ENCODE measurements around the gene SPIRE1. TPM values are rescaled to one million over a fixed set of nuclear protein-coding genes. Genes with fewer than 3 reads are reported as not detected.

The SPIRE1 gene
- total and polyA plus RNA-seq, 4 donors: 0.29 to 5.7 (median 3.2) TPM

- Histone ChIP-seq H3K9me3 (ENCODE audit: control insufficient read depth in 4 of 4, low read length in 3 of 4) (no peaks in the 10 kb centered on the region), H3K4me3 (ENCODE audit: low read depth in 1 of 3, low read length in 3 of 3) (no peak overlapping the region), H3K27me3 (ENCODE audit: control insufficient read depth in 4 of 4, insufficient read depth in 4 of 4, low read length in 3 of 4) (no peaks in the 10 kb centered on the region), H3K36me3 (ENCODE audit: control insufficient read depth in 4 of 4, insufficient read depth in 3 of 4, low read depth in 1 of 4, low read length in 3 of 4) (no peaks in the 10 kb centered on the region), H3K4me1 (ENCODE audit: control insufficient read depth in 4 of 4, insufficient read depth in 4 of 4, low read length in 3 of 4) (no peaks in the 10 kb centered on the region), H3K9ac (ENCODE audit: low read depth in 1 of 2, low read length in 2 of 2) (no peak overlapping the region), H3K27ac (ENCODE audit: low read depth in 1 of 2, low read length in 2 of 2) (no peak overlapping the region)
- WGBS: 70% methylated on average over 2 of the region's 2 CpGs
- TF ChIP-seq JUND (IDR thresholded peaks at IDR 0.05) (no peak), NR2F2 (IDR thresholded peaks at IDR 0.05) (peak; percentile 42), RAD21 (IDR thresholded peaks at IDR 0.05) (no peak), GABPA (IDR thresholded peaks at IDR 0.05 in 1 of 2, conservative IDR thresholded peaks at IDR 0.05 in 1 of 2) (no peak)
- TF ChIP-seq, protein P1, sequence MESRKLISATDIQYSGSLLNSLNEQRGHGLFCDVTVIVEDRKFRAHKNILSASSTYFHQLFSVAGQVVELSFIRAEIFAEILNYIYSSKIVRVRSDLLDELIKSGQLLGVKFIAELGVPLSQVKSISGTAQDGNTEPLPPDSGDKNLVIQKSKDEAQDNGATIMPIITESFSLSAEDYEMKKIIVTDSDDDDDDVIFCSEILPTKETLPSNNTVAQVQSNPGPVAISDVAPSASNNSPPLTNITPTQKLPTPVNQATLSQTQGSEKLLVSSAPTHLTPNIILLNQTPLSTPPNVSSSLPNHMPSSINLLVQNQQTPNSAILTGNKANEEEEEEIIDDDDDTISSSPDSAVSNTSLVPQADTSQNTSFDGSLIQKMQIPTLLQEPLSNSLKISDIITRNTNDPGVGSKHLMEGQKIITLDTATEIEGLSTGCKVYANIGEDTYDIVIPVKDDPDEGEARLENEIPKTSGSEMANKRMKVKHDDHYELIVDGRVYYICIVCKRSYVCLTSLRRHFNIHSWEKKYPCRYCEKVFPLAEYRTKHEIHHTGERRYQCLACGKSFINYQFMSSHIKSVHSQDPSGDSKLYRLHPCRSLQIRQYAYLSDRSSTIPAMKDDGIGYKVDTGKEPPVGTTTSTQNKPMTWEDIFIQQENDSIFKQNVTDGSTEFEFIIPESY (IDR thresholded peaks at IDR 0.05): no peak
- TF ChIP-seq, protein P2, sequence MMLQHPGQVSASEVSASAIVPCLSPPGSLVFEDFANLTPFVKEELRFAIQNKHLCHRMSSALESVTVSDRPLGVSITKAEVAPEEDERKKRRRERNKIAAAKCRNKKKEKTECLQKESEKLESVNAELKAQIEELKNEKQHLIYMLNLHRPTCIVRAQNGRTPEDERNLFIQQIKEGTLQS (IDR thresholded peaks at IDR 0.05): no peak
- TF ChIP-seq, protein P3, sequence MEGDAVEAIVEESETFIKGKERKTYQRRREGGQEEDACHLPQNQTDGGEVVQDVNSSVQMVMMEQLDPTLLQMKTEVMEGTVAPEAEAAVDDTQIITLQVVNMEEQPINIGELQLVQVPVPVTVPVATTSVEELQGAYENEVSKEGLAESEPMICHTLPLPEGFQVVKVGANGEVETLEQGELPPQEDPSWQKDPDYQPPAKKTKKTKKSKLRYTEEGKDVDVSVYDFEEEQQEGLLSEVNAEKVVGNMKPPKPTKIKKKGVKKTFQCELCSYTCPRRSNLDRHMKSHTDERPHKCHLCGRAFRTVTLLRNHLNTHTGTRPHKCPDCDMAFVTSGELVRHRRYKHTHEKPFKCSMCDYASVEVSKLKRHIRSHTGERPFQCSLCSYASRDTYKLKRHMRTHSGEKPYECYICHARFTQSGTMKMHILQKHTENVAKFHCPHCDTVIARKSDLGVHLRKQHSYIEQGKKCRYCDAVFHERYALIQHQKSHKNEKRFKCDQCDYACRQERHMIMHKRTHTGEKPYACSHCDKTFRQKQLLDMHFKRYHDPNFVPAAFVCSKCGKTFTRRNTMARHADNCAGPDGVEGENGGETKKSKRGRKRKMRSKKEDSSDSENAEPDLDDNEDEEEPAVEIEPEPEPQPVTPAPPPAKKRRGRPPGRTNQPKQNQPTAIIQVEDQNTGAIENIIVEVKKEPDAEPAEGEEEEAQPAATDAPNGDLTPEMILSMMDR (IDR thresholded peaks at IDR 0.05; ENCODE audit: low read depth, low read length, missing input control): no peak
- DNase-seq (ENCODE audit: low spot score): no peak
These were observed 142.4 kb downstream of the SPIRE1 start for GRCh38 chr18:12515550-12515949.

GRCh38 chr18:12507007-12507406 lies 150.9 kb downstream of the SPIRE1 start:
- TF ChIP-seq TAF1 (conservative IDR thresholded peaks at IDR 0.05): no peak
- no peak for TF ChIP-seq NR2F2 (IDR thresholded peaks at IDR 0.05)
- TF ChIP-seq, protein P3 (IDR thresholded peaks at IDR 0.05; ENCODE audit: low read depth, low read length, missing input control): no peak
- TF ChIP-seq, protein P1 (IDR thresholded peaks at IDR 0.05): no peak
- no peak for TF ChIP-seq RXRA (IDR thresholded peaks at IDR 0.05)
- TF ChIP-seq JUND (IDR thresholded peaks at IDR 0.05): no peak
- TF ChIP-seq GABPA (IDR thresholded peaks at IDR 0.05 in 1 of 2, conservative IDR thresholded peaks at IDR 0.05 in 1 of 2): no peak
- TF ChIP-seq FOXA2 (IDR thresholded peaks at IDR 0.05): no peak
- TF ChIP-seq EGR1 (IDR thresholded peaks at IDR 0.05; ENCODE audit: low read depth in 2 of 2): no peak
- TF ChIP-seq REST (IDR thresholded peaks at IDR 0.05): no peak
- TF ChIP-seq, protein P2 (IDR thresholded peaks at IDR 0.05): no peak
- TF ChIP-seq SP1 (IDR thresholded peaks at IDR 0.05): no peak
- no peak for TF ChIP-seq HNF4A (conservative IDR thresholded peaks at IDR 0.05)
- TF ChIP-seq FOXA1 (IDR thresholded peaks at IDR 0.05): no peak
- TF ChIP-seq, protein P4, sequence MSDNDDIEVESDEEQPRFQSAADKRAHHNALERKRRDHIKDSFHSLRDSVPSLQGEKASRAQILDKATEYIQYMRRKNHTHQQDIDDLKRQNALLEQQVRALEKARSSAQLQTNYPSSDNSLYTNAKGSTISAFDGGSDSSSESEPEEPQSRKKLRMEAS (IDR thresholded peaks at IDR 0.05): no peak
- no peak for TF ChIP-seq HNF4G (IDR thresholded peaks at IDR 0.05)
- TF ChIP-seq YY1 (IDR thresholded peaks at IDR 0.05): no peak

More at GRCh38 chr18:12507007-12507406, 150.9 kb downstream of the SPIRE1 start:
- no peak for DNase-seq (ENCODE audit: low spot score)
- H3K27me3 ChIP-seq (ENCODE audit: control insufficient read depth in 4 of 4, insufficient read depth in 4 of 4, low read length in 3 of 4): no peaks in the 10 kb centered on the region
- H3K9me3 ChIP-seq (ENCODE audit: control insufficient read depth in 4 of 4, low read length in 3 of 4): no peaks in the 10 kb centered on the region
- no peak overlapping the region for H3K4me3 ChIP-seq (ENCODE audit: low read depth in 1 of 3, low read length in 3 of 3)
- WGBS: 90% methylated on average over 5 of the region's 5 CpGs
- H3K27ac ChIP-seq (ENCODE audit: low read depth in 1 of 2, low read length in 2 of 2): no peak overlapping the region
- no peaks in the 10 kb centered on the region for H3K4me1 ChIP-seq (ENCODE audit: control insufficient read depth in 4 of 4, insufficient read depth in 4 of 4, low read length in 3 of 4)
- peaks cover 0 to 11% (median 1%) of the 10 kb centered on the region in 4 donors for H3K36me3 ChIP-seq (ENCODE audit: control insufficient read depth in 4 of 4, insufficient read depth in 3 of 4, low read depth in 1 of 4, low read length in 3 of 4)
- no peak overlapping the region for H3K9ac ChIP-seq (ENCODE audit: low read depth in 1 of 2, low read length in 2 of 2)
